ENCODE data around the gene MOCOS.
"Not testable (repeated sequence)": the region's sequence is repeated elsewhere in the genome, so short reads cannot be mapped to it uniquely, and the experiment has no call there.

DNA sequence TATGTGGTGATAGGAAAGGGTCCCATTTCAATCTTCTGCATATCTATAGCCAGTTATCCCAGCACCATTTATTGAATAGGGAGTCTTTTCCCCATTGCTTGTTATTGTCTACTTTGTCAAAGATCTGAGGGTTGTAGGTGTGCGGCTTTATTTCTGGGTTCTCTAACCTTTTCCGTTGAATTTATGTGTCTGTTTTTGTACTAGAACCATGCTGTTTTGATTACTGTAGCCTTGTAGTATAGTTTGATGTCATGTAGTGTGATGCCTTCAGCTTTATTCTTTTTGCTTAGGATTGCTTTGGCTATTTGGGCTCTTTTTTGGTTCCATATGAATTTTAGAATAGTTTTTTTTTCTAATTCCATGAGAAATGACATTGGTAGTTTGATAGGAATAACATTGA lies 20.7 kb downstream of the MOCOS start:
- TF ChIP-seq TCF7 (CRISPR knock-in tag; IDR thresholded peaks at IDR 0.05; ENCODE audit: low read depth); NFE2L1 (CRISPR knock-in tag; IDR thresholded peaks at IDR 0.05); NR2C2 (CRISPR knock-in tag; IDR thresholded peaks at IDR 0.05); TEAD4 (CRISPR knock-in tag; IDR thresholded peaks at IDR 0.05); SP1 (CRISPR knock-in tag; conservative IDR thresholded peaks at IDR 0.05); ELF4 (CRISPR knock-in tag; IDR thresholded peaks at IDR 0.05; ENCODE audit: low read depth); ZNF317 (CRISPR knock-in tag; IDR thresholded peaks at IDR 0.05; ENCODE audit: borderline replicate concordance, low read depth): not testable (repeated sequence)
- TF ChIP-seq, protein P1, sequence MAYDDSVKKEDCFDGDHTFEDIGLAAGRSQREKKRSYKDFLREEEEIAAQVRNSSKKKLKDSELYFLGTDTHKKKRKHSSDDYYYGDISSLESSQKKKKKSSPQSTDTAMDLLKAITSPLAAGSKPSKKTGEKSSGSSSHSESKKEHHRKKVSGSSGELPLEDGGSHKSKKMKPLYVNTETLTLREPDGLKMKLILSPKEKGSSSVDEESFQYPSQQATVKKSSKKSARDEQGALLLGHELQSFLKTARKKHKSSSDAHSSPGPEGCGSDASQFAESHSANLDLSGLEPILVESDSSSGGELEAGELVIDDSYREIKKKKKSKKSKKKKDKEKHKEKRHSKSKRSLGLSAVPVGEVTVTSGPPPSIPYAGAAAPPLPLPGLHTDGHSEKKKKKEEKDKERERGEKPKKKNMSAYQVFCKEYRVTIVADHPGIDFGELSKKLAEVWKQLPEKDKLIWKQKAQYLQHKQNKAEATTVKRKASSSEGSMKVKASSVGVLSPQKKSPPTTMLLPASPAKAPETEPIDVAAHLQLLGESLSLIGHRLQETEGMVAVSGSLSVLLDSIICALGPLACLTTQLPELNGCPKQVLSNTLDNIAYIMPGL (CRISPR knock-in tag; IDR thresholded peaks at IDR 0.05) = not testable (repeated sequence)
- TF ChIP-seq, protein P2, sequence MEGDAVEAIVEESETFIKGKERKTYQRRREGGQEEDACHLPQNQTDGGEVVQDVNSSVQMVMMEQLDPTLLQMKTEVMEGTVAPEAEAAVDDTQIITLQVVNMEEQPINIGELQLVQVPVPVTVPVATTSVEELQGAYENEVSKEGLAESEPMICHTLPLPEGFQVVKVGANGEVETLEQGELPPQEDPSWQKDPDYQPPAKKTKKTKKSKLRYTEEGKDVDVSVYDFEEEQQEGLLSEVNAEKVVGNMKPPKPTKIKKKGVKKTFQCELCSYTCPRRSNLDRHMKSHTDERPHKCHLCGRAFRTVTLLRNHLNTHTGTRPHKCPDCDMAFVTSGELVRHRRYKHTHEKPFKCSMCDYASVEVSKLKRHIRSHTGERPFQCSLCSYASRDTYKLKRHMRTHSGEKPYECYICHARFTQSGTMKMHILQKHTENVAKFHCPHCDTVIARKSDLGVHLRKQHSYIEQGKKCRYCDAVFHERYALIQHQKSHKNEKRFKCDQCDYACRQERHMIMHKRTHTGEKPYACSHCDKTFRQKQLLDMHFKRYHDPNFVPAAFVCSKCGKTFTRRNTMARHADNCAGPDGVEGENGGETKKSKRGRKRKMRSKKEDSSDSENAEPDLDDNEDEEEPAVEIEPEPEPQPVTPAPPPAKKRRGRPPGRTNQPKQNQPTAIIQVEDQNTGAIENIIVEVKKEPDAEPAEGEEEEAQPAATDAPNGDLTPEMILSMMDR (IDR thresholded peaks at IDR 0.05) = not testable (repeated sequence)
- TF ChIP-seq, protein P3, sequence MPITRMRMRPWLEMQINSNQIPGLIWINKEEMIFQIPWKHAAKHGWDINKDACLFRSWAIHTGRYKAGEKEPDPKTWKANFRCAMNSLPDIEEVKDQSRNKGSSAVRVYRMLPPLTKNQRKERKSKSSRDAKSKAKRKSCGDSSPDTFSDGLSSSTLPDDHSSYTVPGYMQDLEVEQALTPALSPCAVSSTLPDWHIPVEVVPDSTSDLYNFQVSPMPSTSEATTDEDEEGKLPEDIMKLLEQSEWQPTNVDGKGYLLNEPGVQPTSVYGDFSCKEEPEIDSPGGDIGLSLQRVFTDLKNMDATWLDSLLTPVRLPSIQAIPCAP (CRISPR knock-in tag; IDR thresholded peaks at IDR 0.05) = not testable (repeated sequence)
- TF ChIP-seq, protein P4, sequence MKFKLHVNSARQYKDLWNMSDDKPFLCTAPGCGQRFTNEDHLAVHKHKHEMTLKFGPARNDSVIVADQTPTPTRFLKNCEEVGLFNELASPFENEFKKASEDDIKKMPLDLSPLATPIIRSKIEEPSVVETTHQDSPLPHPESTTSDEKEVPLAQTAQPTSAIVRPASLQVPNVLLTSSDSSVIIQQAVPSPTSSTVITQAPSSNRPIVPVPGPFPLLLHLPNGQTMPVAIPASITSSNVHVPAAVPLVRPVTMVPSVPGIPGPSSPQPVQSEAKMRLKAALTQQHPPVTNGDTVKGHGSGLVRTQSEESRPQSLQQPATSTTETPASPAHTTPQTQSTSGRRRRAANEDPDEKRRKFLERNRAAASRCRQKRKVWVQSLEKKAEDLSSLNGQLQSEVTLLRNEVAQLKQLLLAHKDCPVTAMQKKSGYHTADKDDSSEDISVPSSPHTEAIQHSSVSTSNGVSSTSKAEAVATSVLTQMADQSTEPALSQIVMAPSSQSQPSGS (CRISPR knock-in tag; IDR thresholded peaks at IDR 0.05; ENCODE audit: borderline replicate concordance, low read depth) = not testable (repeated sequence)
